NCI-H2196 (cell line): Measurements from ENCODE around the gene MCC.

Experiments
- DNase-seq: peaks from one replicate; lab custom pipeline; 2025; ENCODE audit not compliant: unreplicated experiment; lab: John Stamatoyannopoulos, UW

MCC gene

GRCh38 chr5:113274836-113275414 lies 213.3 kb downstream of the MCC start:
- no peak for DNase-seq

- no peak for DNase-seq
These were observed 214.3 kb downstream of the MCC start for GRCh38 chr5:113273948-113274347.

DNA sequence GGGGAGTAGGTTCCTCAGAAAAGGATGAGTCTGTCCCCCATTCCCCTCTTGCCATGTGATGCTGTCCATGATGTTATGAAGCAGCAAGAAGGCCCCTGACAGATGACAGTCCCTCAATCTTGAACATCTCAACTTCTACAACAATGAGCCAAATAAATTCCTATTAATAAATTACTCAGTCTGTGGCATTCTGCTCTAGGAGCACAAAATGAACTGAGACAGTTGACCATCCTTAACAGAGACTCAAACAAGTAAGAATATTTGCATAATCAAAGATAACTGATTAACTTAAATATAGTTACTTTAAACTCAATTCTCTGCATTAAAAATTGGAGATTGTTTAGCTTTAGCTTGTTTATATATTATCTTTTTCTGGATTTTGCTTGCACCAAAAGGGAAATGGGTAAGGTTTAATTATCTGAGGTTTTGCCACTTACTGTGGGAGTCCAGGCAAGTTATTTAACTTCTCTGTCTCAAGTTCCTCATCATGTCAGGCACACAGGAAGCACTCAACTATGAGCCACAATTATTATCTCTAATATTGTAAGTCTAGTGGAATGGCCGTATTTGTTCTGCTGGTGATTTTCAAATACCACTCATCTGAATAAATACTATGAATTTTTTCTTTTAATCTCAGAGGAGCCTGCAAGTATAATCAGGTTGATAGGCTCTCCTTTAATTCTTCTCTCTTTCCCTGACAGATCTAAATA lies 216.4 kb downstream of the MCC start:
- no peak for DNase-seq

DNA sequence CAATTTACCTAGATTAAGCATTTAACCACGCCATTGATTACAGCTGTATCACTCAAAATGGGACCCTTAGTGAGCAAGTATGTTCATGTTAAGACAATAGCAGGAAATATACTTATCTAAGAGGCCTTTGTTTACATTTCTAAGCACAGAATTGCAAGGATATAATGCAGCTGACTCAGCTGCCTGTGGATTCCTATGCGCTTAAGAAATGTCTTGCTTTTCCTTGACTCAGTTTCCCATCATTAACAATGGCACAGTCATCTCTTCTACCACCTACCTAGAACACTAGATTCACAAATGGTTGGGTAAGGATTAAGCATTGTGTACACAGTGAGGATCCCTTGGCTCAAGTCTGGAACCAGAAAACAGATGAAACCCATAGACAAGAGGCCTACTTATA lies 217.2 kb downstream of the MCC start:
- DNase-seq, result no peak

GRCh38 chr5:113270086-113270485 lies 218.2 kb downstream of the MCC start:
- DNase-seq, result no peak

DNA sequence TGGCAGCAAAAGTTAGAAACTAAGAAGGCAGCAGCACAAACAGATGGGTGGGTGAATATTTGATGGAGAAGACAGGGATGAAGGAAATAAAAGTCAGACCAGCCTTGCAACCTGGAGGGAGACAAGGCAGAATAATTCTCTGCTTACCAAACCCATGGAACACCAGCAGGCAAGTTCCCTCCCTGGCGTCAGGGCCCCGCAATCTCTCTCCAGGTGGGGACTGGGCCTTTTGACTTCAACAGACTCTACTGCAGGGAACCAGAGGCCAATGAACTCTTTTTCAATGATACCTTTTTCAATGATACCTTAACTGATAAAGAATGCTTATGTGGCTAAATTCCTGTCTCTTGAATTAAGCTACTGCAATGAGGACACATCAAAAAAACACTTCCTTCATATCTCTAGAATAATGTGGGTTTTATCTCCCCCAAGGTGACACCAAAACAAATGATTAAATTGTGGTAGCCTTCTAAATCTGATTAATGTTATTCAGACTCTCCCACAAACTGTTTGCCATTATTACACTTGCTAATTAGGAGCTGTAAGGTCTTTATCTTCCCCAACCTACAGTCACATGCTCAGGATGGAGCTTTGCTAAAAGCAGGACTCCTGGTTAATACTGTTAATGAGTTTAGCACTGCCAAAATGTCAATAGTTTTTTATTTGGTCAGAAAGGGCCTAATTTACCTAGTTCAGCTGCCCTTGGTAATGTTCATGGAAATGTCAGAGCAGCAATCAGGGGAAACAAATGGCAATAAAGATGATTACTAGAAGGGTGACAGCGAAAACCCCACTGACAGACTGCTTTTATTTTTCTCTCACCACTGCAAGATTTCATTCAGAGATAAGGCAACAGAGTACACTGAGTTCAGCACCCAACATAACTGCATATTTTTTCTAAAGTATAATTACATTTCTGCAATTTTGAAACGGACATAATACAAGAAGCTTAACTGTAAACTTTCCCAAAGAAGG lies 218.9 kb downstream of the MCC start:
- DNase-seq, result no peak

DNA sequence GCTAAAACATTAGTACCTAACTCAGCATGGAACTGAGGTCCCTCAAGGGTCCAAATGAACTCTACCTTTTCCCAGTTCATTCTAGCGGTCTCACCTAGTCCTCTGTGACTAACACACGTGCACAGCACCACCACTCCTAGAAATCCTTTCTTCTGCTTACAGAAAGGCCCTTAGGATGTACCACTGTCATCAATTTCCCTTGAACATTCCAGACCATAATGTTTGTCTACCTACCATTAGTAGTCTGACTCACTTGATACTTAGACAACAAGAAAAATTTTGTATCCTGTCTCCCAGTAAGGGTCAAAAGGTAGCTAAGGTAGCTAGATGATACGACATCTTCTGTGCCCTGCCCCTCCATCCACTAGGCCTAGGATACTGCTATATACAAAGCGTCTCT lies 220.0 kb downstream of the MCC start:
- DNase-seq, result no peak

- DNase-seq, result no peak
These were observed 220.8 kb downstream of the MCC start for GRCh38 chr5:113267361-113267900.

- no peak for DNase-seq
These were observed 221.4 kb downstream of the MCC start for GRCh38 chr5:113266913-113267227.

DNA sequence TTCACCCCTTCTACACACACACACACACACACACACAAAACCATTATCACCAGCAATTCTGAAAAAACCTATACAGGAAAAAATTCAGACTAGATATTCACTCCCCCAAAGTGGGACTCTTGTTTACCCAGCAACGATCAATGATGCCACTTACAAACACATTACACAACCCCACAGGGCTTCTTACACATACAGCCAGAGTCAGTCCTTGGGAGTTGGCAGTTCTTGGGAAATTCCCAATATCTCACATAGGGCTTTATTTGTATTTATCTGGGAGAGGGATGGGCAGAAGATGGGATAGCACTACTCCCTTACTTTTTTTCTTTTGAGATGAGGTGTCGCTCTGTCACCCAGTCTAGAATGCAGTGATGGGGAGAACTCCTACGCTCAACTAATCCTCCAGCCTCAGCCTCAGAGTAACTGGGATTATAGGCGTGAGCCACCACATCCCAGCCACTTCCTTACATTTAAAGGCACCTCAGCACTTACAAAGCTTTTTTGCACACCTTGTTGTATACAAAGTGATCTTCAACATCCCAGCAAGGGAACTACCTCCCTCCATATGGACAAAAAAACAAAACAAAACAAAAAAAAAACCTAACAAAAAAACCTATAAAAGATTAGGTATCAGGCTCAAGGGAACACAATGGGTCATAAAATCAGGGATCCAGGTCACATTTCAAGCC lies 221.9 kb downstream of the MCC start:
- no peak for DNase-seq

GRCh38 chr5:113265190-113265589 lies 223.1 kb downstream of the MCC start:
- no peak for DNase-seq

- DNase-seq, result no peak
These were observed 224.2 kb downstream of the MCC start for GRCh38 chr5:113264046-113264445.

DNA sequence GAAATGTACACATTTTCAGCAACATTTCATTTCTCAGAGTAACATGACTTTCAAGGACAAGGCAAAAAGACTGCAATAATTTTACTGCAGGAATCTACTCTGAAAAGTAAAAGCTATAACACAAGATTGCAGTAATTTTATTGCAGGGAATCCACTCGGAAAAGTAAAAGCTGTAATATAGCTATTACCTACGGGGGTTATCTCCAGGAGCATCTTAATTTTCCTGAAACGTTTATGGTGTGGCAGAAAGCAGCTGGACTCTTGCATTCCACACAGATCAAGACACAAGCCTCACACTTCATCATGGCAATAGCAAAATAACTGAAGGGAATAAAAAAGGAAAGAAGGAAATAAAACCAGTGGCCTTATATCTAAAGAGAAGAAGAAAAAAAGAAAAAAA lies 224.7 kb downstream of the MCC start:
- DNase-seq, result no peak

DNA sequence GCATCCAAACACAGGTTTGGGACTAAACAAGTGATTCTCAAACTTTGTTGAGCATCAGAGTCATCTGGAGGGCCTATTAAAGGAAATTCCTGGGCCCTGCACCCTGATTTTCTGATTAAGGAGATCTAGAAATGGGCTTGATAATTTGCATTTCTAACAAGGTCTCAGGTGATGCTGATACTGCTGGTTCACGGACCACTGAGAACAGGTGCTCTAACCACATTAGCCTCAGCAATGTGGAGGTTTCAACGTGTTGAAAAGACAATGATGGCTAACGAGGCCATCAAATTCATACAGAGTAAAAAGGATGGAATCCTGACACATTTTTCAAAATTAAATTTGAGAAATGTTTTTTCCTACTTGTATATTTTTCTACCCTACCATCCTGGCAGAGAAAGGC lies 225.6 kb downstream of the MCC start:
- DNase-seq, result no peak

DNA sequence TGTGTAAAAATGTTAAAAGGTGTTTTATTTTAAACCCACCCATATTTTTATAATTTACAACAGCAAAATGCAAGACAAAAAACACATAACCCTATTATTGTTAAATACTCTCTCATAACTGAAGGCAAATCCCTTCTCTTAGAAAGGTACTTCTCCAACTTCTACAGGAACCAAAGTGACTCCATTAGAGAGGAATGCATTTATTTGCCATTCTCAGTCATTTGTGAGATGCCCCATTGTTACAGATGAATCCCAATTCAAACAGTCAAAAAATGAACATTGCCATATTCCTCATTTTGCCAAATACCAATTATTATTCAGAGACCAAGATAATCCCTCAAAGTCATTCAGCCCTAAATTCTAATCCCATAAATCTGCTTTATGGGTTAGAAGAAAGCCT lies 229.2 kb downstream of the MCC start:
- no peak for DNase-seq

DNA sequence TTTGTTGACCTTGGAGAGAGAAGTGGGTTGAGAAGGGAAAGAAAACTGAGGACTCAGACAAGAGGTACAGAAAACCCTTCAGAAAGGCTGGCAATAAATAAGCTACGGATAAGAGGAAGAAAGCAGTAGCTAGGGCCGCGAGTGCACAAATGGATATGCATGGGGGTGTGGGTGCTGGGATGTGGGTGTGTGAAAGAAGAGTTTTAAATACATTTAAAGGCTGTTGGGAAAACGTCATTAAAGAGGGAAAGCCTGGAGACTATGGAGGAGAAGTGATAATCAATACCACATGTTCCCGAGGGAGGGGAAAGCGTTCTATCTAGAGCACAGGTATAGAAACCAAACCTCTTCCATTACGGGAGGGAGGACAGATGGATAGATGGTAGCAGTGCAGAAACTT lies 230.7 kb downstream of the MCC start:
- no peak for DNase-seq

DNA sequence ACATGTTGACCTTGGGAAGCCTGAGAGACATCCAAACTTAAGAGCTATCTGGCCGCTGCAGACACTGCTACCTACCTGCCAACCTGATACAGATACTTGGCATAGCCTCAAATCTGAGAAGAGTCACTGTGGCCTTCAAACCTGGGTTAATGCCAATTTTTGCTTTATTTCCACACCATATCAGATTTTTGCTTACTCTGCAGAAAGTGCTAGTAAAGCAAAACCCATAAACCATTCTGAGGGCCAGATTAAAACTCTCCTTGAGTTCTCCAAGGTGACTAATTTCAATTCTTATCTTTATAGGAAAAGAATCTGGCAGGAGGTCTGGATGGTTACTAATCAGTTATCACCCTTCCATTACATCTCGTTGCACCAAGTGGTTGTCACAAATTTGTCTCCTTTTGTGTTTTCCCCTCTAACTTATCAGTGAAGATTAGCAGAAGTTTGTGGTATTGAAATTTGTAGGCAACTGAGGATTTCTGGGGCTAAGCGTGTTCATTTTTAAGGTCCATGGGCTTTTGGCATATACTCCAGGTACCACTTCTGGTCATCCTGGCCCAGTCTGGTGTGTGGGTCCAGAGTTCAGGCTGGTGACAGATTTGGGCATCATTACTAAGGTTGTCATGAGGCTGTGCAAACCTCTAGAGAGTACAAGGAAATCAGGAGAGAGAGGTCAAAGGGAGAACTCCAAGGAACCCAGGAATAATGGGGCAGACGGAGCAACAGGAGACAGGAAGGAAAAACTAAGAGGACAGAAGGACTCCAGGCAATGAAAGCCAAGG lies 231.4 kb downstream of the MCC start:
- no peak for DNase-seq

GRCh38 chr5:113255579-113256386 lies 232.5 kb downstream of the MCC start:
- DNase-seq, result no peak

- DNase-seq, result no peak
These were observed 233.1 kb downstream of the MCC start for GRCh38 chr5:113255105-113255504.

DNA sequence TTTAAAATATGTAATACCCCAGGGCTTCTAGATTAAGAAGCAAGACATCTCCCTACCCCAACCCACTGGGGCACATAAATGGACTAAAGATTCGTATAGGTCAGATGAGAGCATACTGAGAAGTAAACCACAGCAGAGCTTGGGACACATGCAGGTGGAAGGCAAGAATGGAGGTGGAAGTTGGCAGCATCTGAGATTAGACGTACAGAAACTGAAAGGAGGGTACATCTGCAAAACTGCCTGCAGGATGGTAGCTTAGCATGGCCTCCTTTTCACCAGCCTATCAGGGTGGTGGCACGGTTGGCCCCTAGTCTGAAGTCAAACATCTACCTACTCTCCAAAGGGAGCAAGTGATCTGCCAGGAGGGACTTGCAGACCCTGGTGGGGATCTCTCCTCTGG lies 235.2 kb downstream of the MCC start:
- no peak for DNase-seq
